ENCODE data around the gene ZDHHC1. TPM values are rescaled to one million over a fixed set of nuclear protein-coding genes. Genes with fewer than 3 reads are reported as not detected.

ZDHHC1 gene
- total RNA-seq, 5 donors from 2014 or later (not counting 1 experiment from before 2014, with no cell fraction given): 0.26 to 0.85 (median 0.47) TPM; not detected in 1

DNA sequence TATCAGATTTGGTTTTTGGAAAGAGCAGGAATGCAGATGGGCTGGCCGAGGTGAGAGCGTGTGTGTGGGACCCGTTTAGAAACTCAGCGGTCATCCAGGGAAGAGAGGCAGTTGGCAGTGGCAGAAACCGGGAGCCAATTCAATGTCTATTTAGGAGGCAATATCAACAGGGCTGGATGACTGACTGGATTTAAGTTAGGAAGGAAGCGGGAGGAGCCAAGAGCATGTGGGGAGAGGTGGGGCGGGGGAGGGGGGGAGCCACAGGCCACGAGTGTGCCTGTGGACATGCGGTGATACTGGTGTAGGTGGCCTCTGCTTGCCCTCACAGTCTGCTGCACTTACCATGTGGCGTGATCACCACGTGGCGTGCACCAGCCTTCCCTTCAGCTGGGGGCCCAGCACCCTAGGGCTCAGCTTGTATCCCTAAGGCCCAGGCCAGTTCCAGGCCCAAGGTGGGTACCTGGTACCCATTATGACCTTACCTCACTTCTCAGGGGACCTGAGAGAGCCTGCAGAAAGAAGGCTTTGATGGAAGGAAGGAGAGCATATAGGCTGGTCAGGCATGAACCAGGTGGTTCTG is 12.2 kb downstream of the ZDHHC1 start:
- ChIA-PET POLR2A (no interaction called here), CTCF (no interaction called here)
- peaks cover 0 to 38% of the 10 kb centered on the region in 2 experiments for H3K27me3 ChIP-seq (replicated peaks in 1 of 2; ENCODE audit: control insufficient read depth in 2 of 2, extremely low read depth in 1 of 2, insufficient read depth in 2 of 2, low read length in 1 of 2)
- peaks cover 0 to 5% of the 10 kb centered on the region in 2 experiments for H3K4me1 ChIP-seq (ENCODE audit: control insufficient read depth in 1 of 2, extremely low read depth in 1 of 2, insufficient read depth in 2 of 2, low read length in 2 of 2)
- WGBS (ENCODE audit: insufficient coverage): 73% methylated on average over 9 of the region's 12 CpGs
- no peak overlapping the region for H3K27ac Mint-ChIP-seq
- H3K36me3 ChIP-seq (ENCODE audit: control insufficient read depth in 2 of 2, extremely low read depth in 1 of 2, insufficient read depth in 1 of 2, low read length in 1 of 2): no peaks in the 10 kb centered on the region
- peaks cover 11 to 14% of the 10 kb centered on the region in 2 donors for H3K27me3 Mint-ChIP-seq
- no peak overlapping the region for H3K27ac ChIP-seq (ENCODE audit: low read length)
- H3K4me3 Mint-ChIP-seq: no peak overlapping the region
- H3K4me3 ChIP-seq (ENCODE audit: control insufficient read depth in 1 of 2, extremely low read depth in 1 of 2, low read length in 1 of 2): no peak overlapping the region
- DNase-seq (no peak), ATAC-seq (replicated peaks in 1 of 4) (no peak)
- no peaks in the 10 kb centered on the region for H3K9me3 Mint-ChIP-seq
- no peaks in the 10 kb centered on the region for H3K36me3 Mint-ChIP-seq
- no peaks in the 10 kb centered on the region for H3K9me3 ChIP-seq
- H3K4me1 Mint-ChIP-seq: no peaks in the 10 kb centered on the region

DNA sequence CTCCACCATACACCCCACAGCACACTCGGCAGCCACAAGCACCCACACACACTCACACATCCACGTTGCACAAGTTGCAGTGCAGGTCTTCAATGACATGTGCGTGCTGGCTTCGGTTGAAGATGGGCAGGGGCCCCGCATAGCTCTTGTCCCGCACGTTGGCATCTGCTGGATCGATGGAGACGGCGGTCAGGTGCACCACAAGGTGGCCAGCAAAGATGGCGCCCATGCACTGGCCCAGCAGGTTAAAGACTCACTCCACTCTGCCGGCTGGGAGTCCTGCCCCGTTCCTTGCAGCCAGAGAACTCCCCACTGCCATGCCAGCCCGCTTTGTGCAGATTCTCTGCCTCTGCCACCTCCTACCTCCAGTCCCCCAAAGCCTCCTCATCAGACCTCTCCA is 15.4 kb downstream of the ZDHHC1 start:
- H3K4me3 Mint-ChIP-seq: no peak overlapping the region
- ATAC-seq (replicated peaks in 1 of 4) (no peak), DNase-seq (no peak)
- Histone ChIP-seq H3K4me3 (ENCODE audit: control insufficient read depth in 1 of 2, extremely low read depth in 1 of 2, low read length in 1 of 2) (no peak overlapping the region), H3K27ac (ENCODE audit: low read length) (no peak overlapping the region), H3K4me1 (ENCODE audit: control insufficient read depth in 1 of 2, extremely low read depth in 1 of 2, insufficient read depth in 2 of 2, low read length in 2 of 2) (peaks cover 0 to 5% of the 10 kb centered on the region in 2 experiments), H3K9me3 (no peaks in the 10 kb centered on the region), H3K36me3 (ENCODE audit: control insufficient read depth in 2 of 2, extremely low read depth in 1 of 2, insufficient read depth in 1 of 2, low read length in 1 of 2) (no peaks in the 10 kb centered on the region), H3K27me3 (replicated peaks in 1 of 2; ENCODE audit: control insufficient read depth in 2 of 2, extremely low read depth in 1 of 2, insufficient read depth in 2 of 2, low read length in 1 of 2) (peaks cover 0 to 59% of the 10 kb centered on the region in 2 experiments)
- H3K9me3 Mint-ChIP-seq: no peaks in the 10 kb centered on the region
- no peaks in the 10 kb centered on the region for H3K4me1 Mint-ChIP-seq
- POLR2A ChIA-PET: no interaction called here
- H3K27me3 Mint-ChIP-seq: peaks cover 21 to 22% of the 10 kb centered on the region in 2 donors
- 90% methylated on average over 13 of the region's 14 CpGs for WGBS (ENCODE audit: insufficient coverage)
- no peaks in the 10 kb centered on the region for H3K36me3 Mint-ChIP-seq
- CTCF ChIA-PET: interaction anchor here in 1 of 2 donors (0.6 to 1.2 kb wide), 2 partner anchors 43 to 48 kb away, joined by 3 read pairs; no protein-coding TSS in a partner anchor
- H3K27ac Mint-ChIP-seq: no peak overlapping the region

DNA sequence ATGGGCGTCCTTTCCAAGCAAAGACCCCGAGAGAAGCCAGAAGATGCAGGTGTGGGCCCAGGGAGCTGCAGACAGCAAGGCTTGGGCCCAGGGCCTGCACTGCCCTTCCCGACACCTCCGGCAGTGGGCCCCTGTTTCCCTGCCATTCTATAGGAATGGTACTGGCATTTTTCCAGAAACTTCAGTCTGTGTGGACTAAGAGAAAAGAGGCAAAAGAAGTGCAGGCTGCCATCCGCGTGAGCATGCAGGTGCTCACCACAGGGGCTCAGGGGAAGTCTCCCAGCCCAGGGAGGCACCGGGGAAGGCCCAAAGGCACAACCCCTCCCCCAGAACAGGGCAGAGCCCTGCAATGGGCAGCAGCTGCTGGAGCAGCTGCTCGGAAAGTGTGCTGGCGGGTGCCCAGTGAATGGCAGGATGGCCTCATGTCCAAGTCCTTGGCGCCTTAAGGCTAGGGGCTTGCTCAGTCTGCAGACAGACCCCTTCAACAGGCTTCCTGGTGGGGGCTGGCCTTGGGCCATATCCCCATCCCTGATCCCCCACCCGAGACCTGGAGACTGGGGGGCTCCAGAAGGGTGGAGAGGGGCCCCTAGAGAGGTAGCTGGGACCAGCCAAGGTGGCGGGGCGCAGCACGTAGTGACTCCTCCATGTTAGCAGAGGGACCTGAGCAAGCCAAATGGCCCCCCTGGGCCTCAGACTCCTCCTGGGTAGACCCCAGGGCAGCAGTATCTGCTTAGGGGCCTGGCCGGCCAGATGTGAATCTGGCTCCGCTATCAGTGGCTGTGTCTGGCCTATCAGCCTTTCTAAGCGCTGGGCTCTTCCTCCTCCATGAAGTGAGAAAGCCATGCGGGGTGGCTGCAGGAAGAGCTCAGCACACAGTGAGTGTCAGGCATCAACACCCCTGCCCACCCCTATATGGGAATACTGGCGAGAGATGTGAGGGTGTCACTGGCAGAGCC is 16.2 kb downstream of the ZDHHC1 start:
- CTCF ChIA-PET: interaction anchor here (0.6 to 1.2 kb wide), 4 partner anchors 42 to 948 kb away, joined by 3 to 6 read pairs (median 4); no protein-coding TSS in a partner anchor
- H3K4me3 Mint-ChIP-seq: no peak overlapping the region
- POLR2A ChIA-PET: no interaction called here
- peaks cover 0 to 63% of the 10 kb centered on the region in 2 experiments for H3K27me3 ChIP-seq (replicated peaks in 1 of 2; ENCODE audit: control insufficient read depth in 2 of 2, extremely low read depth in 1 of 2, insufficient read depth in 2 of 2, low read length in 1 of 2)
- no peak overlapping the region for H3K27ac Mint-ChIP-seq
- H3K4me3 ChIP-seq (ENCODE audit: control insufficient read depth in 1 of 2, extremely low read depth in 1 of 2, low read length in 1 of 2): no peak overlapping the region
- H3K4me1 ChIP-seq (ENCODE audit: control insufficient read depth in 1 of 2, extremely low read depth in 1 of 2, insufficient read depth in 2 of 2, low read length in 2 of 2): peaks cover 0 to 5% of the 10 kb centered on the region in 2 experiments
- H3K27ac ChIP-seq (ENCODE audit: low read length): no peak overlapping the region
- H3K27me3 Mint-ChIP-seq: peaks cover 30% of the 10 kb centered on the region in 2 donors
- no peaks in the 10 kb centered on the region for H3K36me3 Mint-ChIP-seq
- DNase-seq (no peak), ATAC-seq (replicated peaks in 1 of 4) (peak in 2 of 4 experiments; percentile 11 to 16)
- no peaks in the 10 kb centered on the region for H3K9me3 ChIP-seq
- no peaks in the 10 kb centered on the region for H3K9me3 Mint-ChIP-seq
- no peaks in the 10 kb centered on the region for H3K4me1 Mint-ChIP-seq
- no peaks in the 10 kb centered on the region for H3K36me3 ChIP-seq (ENCODE audit: control insufficient read depth in 2 of 2, extremely low read depth in 1 of 2, insufficient read depth in 1 of 2, low read length in 1 of 2)
- WGBS (ENCODE audit: insufficient coverage): 74% methylated on average over 8 of the region's 19 CpGs

DNA sequence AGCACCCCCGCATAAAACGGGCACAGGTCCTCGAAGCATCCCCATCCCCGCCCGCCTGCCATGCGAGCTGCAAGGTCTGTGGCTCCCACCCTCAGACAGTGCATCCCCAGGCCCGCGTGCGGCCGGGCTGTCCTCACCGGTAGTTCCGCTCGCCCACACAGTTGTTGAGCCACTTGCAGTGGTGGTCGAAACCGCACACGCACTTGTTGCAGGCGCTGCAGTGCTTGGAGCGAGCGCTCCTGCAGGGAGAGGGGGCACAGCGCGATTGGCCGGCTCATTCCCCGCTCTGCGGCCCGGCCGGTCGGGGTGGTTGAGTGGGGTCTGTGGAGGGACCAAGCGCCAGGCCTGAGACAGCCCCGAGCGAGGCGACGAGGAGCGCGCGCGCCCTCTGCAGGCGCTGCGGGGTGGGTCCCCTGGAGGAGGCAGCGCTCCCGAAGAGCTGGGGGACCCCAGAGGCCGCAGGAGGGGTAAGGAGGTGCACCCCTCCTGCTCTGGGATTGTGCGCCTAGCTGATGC is 17.0 kb downstream of the ZDHHC1 start:
- Mint-ChIP-seq H3K4me1 (peaks cover under 1 to 2% (median under 1%) of the 10 kb centered on the region in 3 donors), H3K4me3 (no peak overlapping the region), H3K27ac (no peak overlapping the region), H3K27me3 (peaks cover 33 to 34% of the 10 kb centered on the region in 2 donors), H3K9me3 (no peaks in the 10 kb centered on the region), H3K36me3 (no peaks in the 10 kb centered on the region)
- peaks cover 0 to 11% of the 10 kb centered on the region in 2 experiments for H3K4me1 ChIP-seq (ENCODE audit: control insufficient read depth in 1 of 2, extremely low read depth in 1 of 2, insufficient read depth in 2 of 2, low read length in 2 of 2)
- CTCF ChIA-PET: interaction anchor here (0.6 to 1.2 kb wide), 3 partner anchors 139 to 949 kb away, joined by 3 to 6 read pairs (median 5); no protein-coding TSS in a partner anchor
- POLR2A ChIA-PET: no interaction called here
- H3K27me3 ChIP-seq (replicated peaks in 1 of 2; ENCODE audit: control insufficient read depth in 2 of 2, extremely low read depth in 1 of 2, insufficient read depth in 2 of 2, low read length in 1 of 2): peaks cover 0 to 71% of the 10 kb centered on the region in 2 experiments
- ATAC-seq (replicated peaks in 1 of 4): peak; percentile 59 to 87 (median 66)
- H3K4me3 ChIP-seq (ENCODE audit: control insufficient read depth in 1 of 2, extremely low read depth in 1 of 2, low read length in 1 of 2): no peak overlapping the region
- 31% methylated on average over 42 of the region's 42 CpGs for WGBS (ENCODE audit: insufficient coverage)
- H3K36me3 ChIP-seq (ENCODE audit: control insufficient read depth in 2 of 2, extremely low read depth in 1 of 2, insufficient read depth in 1 of 2, low read length in 1 of 2): no peaks in the 10 kb centered on the region
- H3K27ac ChIP-seq (ENCODE audit: low read length): no peak overlapping the region
- DNase-seq: peak in 20 of 35 experiments; percentile 9 to 62 (median 34)
- H3K9me3 ChIP-seq: no peaks in the 10 kb centered on the region

DNA sequence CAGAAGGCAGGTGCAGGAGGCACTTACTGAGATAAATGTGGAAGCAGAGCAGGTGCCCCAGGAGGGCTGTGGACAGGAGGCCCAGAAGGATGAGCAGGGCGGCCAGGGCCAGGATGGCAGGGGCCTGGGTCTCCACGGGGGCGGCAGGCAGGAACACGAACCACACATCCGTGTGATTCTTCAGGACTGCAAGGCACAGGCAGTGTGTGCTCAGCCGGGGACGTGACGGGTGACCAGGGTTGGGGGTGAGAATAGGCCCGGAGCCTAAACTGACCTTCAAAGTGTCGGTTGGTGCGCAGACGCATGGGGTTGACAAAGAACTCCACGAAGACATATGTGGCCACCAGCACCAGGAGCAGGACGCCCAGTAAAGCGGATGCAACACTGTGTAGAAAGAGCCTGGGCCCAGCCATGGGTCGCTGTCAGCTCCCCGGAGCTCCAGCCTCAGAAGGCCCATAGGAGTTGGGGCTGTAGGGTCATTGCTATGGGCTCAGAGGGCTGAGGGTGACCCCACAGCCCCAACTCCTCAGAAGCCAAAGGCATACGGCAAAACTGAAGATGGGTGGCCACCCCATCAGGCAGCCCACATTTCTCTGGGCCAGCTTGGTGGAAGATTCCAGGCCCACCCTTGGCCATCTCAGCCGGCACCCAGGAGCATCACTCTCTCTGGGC is 17.6 kb downstream of the ZDHHC1 start:
- Histone ChIP-seq H3K27ac (ENCODE audit: low read length) (no peak overlapping the region), H3K9me3 (no peaks in the 10 kb centered on the region), H3K4me1 (ENCODE audit: control insufficient read depth in 1 of 2, extremely low read depth in 1 of 2, insufficient read depth in 2 of 2, low read length in 2 of 2) (peaks cover 0 to 17% of the 10 kb centered on the region in 2 experiments), H3K27me3 (replicated peaks in 1 of 2; ENCODE audit: control insufficient read depth in 2 of 2, extremely low read depth in 1 of 2, insufficient read depth in 2 of 2, low read length in 1 of 2) (peaks cover 0 to 74% of the 10 kb centered on the region in 2 experiments), H3K4me3 (ENCODE audit: control insufficient read depth in 1 of 2, extremely low read depth in 1 of 2, low read length in 1 of 2) (no peak overlapping the region), H3K36me3 (ENCODE audit: control insufficient read depth in 2 of 2, extremely low read depth in 1 of 2, insufficient read depth in 1 of 2, low read length in 1 of 2) (no peaks in the 10 kb centered on the region)
- Mint-ChIP-seq H3K4me1 (peaks cover 6 to 7% (median 6%) of the 10 kb centered on the region in 3 donors), H3K27ac (no peak overlapping the region), H3K9me3 (no peaks in the 10 kb centered on the region), H3K27me3 (peaks cover 37 to 38% of the 10 kb centered on the region in 2 donors), H3K4me3 (no peak overlapping the region), H3K36me3 (no peaks in the 10 kb centered on the region)
- DNase-seq (no peak), ATAC-seq (replicated peaks in 1 of 4) (no peak)
- ChIA-PET POLR2A (no interaction called here), CTCF (interaction anchor here (0.6 to 1.2 kb wide), 2 partner anchors 10 to 138 kb away, joined by 5 to 7 read pairs; no protein-coding TSS in a partner anchor)
- 90% methylated on average over 19 of the region's 19 CpGs for WGBS (ENCODE audit: insufficient coverage)
